OCI-LY7 (cell line): Measurements from ENCODE around the gene ARRB1. TPM values are rescaled to one million over a fixed set of nuclear protein-coding genes. Genes with fewer than 3 reads are reported as not detected.

ENCODE experiments used
- BruUV-seq: library from RNA; stranded (reverse); fragments of 400-500 nt; replicated peaks from 2 replicates; lab custom pipeline; 2021; lab: Mats Ljungman, UMichigan
- CTCF ChIA-PET: fragments of 300-600 bp; sonication (Branson Sonifier 250); formaldehyde crosslinking; loops from one replicate; lab custom pipeline; 2022; ENCODE audit warnings: antibody characterized with exemption; ENCODE audit not compliant: unreplicated experiment; lab: Charles Lee
- POLR2A ChIA-PET: fragments of 300-600 bp; sonication (Branson Sonifier 250); formaldehyde crosslinking; loops from one replicate; lab custom pipeline; 2022; ENCODE audit warnings: antibody characterized with exemption; lab: Charles Lee
- DNase-seq: peaks from one replicate; pipeline ENCODE4 v3.0.0-alpha.2; 2015; ENCODE audit warnings: low spot score
- H2AFZ ChIP-seq: fragments of 200-600 bp; sonication (generic), shearing (Covaris generic); 2 replicates; pipeline ENCODE4 v1.6.1; 2014; ENCODE audit warnings: mild to moderate bottlenecking, antibody characterized with exemption, low read length, moderate library complexity
- H3K27ac ChIP-seq: fragments of 200-600 bp; sonication (generic); 2 replicates; pipeline ENCODE4 v1.5.1; 2014; ENCODE audit warnings: mixed run types, low read depth, mild to moderate bottlenecking, moderate library complexity, low read length, inconsistent platforms; ENCODE audit not compliant: poor library complexity, severe bottlenecking
- H3K36me3 ChIP-seq: fragments of 200-600 bp; sonication (generic); 2 replicates; pipeline ENCODE4 v1.6.1; 2014; ENCODE audit warnings: mild to moderate bottlenecking, antibody characterized with exemption, low read length, moderate library complexity, mixed read lengths; ENCODE audit not compliant: insufficient read depth
- H3K4me1 ChIP-seq: fragments of 200-600 bp; sonication (generic); 2 replicates; pipeline ENCODE4 v1.5.1; 2014; ENCODE audit warnings: mild to moderate bottlenecking, low read length; ENCODE audit not compliant: insufficient read depth, poor library complexity, severe bottlenecking
- H3K4me2 ChIP-seq: fragments of 200-600 bp; sonication (generic); 2 replicates; pipeline ENCODE4 v1.6.1; 2014; ENCODE audit warnings: mild to moderate bottlenecking, low read length
- H3K4me3 ChIP-seq: fragments of 200-600 bp; sonication (generic); 2 replicates; pipeline ENCODE4 v1.5.1; 2014; ENCODE audit warnings: mild to moderate bottlenecking, low read depth, low read length; ENCODE audit not compliant: poor library complexity, severe bottlenecking
- H3K79me2 ChIP-seq: fragments of 200-600 bp; sonication (generic); 2 replicates; pipeline ENCODE4 v1.6.1; 2016; ENCODE audit warnings: low read depth, mild to moderate bottlenecking, low read length, moderate library complexity, mixed read lengths; ENCODE audit not compliant: insufficient read depth
- H3K9me2 ChIP-seq: fragments of 200-600 bp; sonication (generic); 2 replicates; pipeline ENCODE4 v1.6.1; 2016; ENCODE audit warnings: mild to moderate bottlenecking, low read length, mixed read lengths; ENCODE audit not compliant: insufficient read depth
- H3K9me3 ChIP-seq: fragments of 200-600 bp; sonication (generic); 2 replicates; pipeline ENCODE4 v1.6.1; 2014; ENCODE audit warnings: mild to moderate bottlenecking, mixed run types, low read length, mixed read lengths
- H4K20me1 ChIP-seq: fragments of 200-600 bp; sonication (generic); 2 replicates; pipeline ENCODE4 v1.6.1; 2014; ENCODE audit warnings: mild to moderate bottlenecking, antibody characterized with exemption, low read length, moderate library complexity, mixed read lengths; ENCODE audit not compliant: insufficient read depth
- CTCF ChIP-seq: fragments of 200-600 bp; sonication (generic); conservative IDR thresholded peaks from 2 replicates; pipeline ENCODE4 v1.5.1; 2014; ENCODE audit warnings: mild to moderate bottlenecking, antibody characterized with exemption, low read length, moderate library complexity, mixed read lengths
- EZH2phosphoT487 ChIP-seq: fragments of 200-600 bp; sonication (generic); IDR thresholded peaks from 2 replicates; pipeline ENCODE4 v1.6.1; 2018; ENCODE audit warnings: low read depth, borderline replicate concordance, mild to moderate bottlenecking, mixed run types, antibody characterized with exemption, low read length, moderate library complexity, mixed read lengths
- intact Hi-C: fragments of 100-400 bp; cut with micrococcal nuclease; formaldehyde crosslinking; loops from one replicate; pipeline ENCODE4 v1.10.0; 2022; ENCODE audit not compliant: unreplicated experiment
- total RNA-seq, 2 experiments: library from RNA; depleted of rRNA in 1 of 2; stranded (reverse); fragments of >200 nt in 1 of 2; shearing (Covaris generic) in 1 of 2; gene quantifications; 2 replicates each; pipeline ENCODE4 v1.2.3, GENCODE V29; 2014 to 2022

ARRB1 gene
- total RNA-seq, 2 experiments from 2014 or later = not detected

DNA sequence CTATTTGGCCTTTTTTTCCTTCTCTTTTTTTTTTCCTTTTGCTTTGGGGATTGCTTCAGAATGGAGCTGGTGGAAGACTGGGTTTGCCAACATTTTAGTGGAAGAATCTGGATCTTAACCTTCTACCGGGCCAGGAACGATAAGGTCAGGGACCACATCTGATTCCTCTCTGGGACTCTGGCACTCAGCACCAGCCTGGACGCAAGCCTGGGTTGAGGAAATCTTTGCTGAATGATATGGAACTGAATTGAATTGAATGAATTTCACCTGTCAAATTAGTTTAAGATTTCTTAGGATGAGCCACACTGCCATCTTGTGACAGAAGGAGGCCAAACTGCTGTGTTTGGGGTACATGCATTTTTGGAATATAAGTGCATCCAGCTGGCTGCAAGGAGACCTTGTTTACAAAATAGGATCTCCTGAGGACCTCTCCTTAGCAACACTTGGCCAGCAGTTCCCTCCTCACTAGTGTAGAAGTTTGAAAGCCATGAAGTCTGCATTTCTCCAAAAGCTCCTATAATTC lies 80.5 kb downstream of the ARRB1 start:
- DNase-seq = peak; percentile 51
- Histone ChIP-seq H3K4me2 (no peak overlapping the region), H4K20me1 (no peaks in the 10 kb centered on the region), H3K36me3 (no peaks in the 10 kb centered on the region), H3K4me1 (peaks cover 14% of the 10 kb centered on the region), H3K4me3 (no peak overlapping the region), H3K79me2 (no peaks in the 10 kb centered on the region), H3K9me2 (no peaks in the 10 kb centered on the region), H3K9me3 (no peaks in the 10 kb centered on the region), H3K27ac (no peak overlapping the region), H2AFZ (no peak overlapping the region)
- BruUV-seq = no TSS peak
- TF ChIP-seq CTCF (peak; percentile 82), EZH2phosphoT487 (no peak)
- CTCF ChIA-PET = no interaction called here
- POLR2A ChIA-PET = interaction anchor here (0.6 to 1.2 kb wide), 2 partner anchors 26 to 56 kb away, joined by 3 to 4 read pairs; no protein-coding TSS in a partner anchor
- intact Hi-C loops = no loop called here

DNA sequence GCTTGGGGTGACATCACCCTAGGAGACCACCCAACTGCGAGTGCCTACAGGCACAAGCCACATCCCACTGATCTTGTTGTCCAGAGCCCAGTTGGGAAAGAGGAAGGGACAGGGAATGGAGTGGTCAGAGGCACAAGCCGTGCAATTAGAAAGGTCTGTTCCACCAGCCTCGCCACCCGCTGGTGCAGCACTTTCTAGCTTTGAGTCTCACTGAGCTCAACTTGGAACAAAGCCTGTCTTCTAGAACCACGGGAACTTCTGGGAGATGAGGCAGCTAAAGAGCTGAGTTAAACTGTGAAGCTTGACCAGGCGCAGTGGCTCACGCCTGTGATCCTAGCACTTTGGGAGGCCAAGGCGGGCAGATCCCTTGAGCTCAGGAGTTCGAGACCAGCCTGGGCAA lies 81.6 kb downstream of the ARRB1 start:
- Histone ChIP-seq H3K9me3 (no peaks in the 10 kb centered on the region), H2AFZ (no peak overlapping the region), H4K20me1 (no peaks in the 10 kb centered on the region), H3K9me2 (no peaks in the 10 kb centered on the region), H3K4me2 (no peak overlapping the region), H3K27ac (no peak overlapping the region), H3K36me3 (no peaks in the 10 kb centered on the region), H3K79me2 (no peaks in the 10 kb centered on the region), H3K4me1 (peaks cover 9% of the 10 kb centered on the region), H3K4me3 (no peak overlapping the region)
- intact Hi-C loops = no loop called here
- CTCF ChIA-PET = no interaction called here
- no peak for TF ChIP-seq EZH2phosphoT487
- TF ChIP-seq CTCF = no peak
- no TSS peak for BruUV-seq
- no peak for DNase-seq
- POLR2A ChIA-PET = interaction anchor here (1.2 kb wide), 1 partner anchor 25 kb away, joined by 3 read pairs; no protein-coding TSS in a partner anchor

DNA sequence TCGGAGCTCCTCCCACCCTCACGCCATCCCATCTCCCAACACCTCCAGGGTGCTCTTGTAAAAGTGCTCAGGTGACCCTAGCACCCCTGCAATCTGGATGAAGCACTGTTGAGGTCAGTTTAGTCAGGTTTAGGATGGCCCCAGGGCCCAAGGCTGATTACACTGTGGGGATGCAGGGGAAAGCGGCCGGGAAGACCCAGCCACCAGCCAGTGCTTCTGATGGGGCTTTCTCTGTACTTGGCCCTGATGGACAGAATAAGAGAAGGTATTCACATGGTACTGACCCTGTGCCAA lies 82.1 kb downstream of the ARRB1 start:
- BruUV-seq = no TSS peak
- no peak overlapping the region for H3K27ac ChIP-seq
- no peaks in the 10 kb centered on the region for H3K79me2 ChIP-seq
- H3K4me2 ChIP-seq = no peak overlapping the region
- no peak overlapping the region for H2AFZ ChIP-seq
- no peak for DNase-seq
- H3K4me1 ChIP-seq = peaks cover 9% of the 10 kb centered on the region
- H3K4me3 ChIP-seq = no peak overlapping the region
- intact Hi-C loops = no loop called here
- TF ChIP-seq CTCF (no peak), EZH2phosphoT487 (no peak)
- H3K9me3 ChIP-seq = no peaks in the 10 kb centered on the region
- POLR2A ChIA-PET = no interaction called here
- H3K36me3 ChIP-seq = no peaks in the 10 kb centered on the region
- CTCF ChIA-PET = interaction anchor here (0.6 kb wide), 1 partner anchor 32 kb away, joined by 7 read pairs; no protein-coding TSS in a partner anchor
- no peaks in the 10 kb centered on the region for H4K20me1 ChIP-seq
- H3K9me2 ChIP-seq = no peaks in the 10 kb centered on the region
